GM23338 (cell line): Measurements from ENCODE around the gene DNAI2. TPM values are rescaled to one million over a fixed set of nuclear protein-coding genes. Genes with fewer than 3 reads are reported as not detected.
A peak's percentile ranks its signal among the peaks of the same experiment; 100 is the strongest.

Experiments
- ATAC-seq: fragments of 200-7000 bp; cut with Tn5 transposase; 3 replicates; pipeline ENCODE4 v1.9.1; 2020
- DNase-seq: peaks from one replicate; pipeline ENCODE4 v3.0.0-alpha.2; 2015; ENCODE audit warnings: low spot score
- H2AFZ ChIP-seq: fragments of 200-600 bp; sonication (generic); 2 replicates; pipeline ENCODE4 v1.8.0; 2016; ENCODE audit warnings: antibody characterized with exemption, mild to moderate bottlenecking, moderate library complexity
- H3F3A ChIP-seq: fragments of 200-600 bp; sonication (generic); replicated peaks from 2 replicates; pipeline ENCODE4 v1.8.0; 2017; ENCODE audit warnings: antibody characterized with exemption, mixed run types, low read depth
- H3K27ac ChIP-seq: fragments of 200-600 bp; sonication (generic); 2 replicates; pipeline ENCODE4 v1.6.1; 2016; ENCODE audit warnings: low read depth
- H3K27me3 ChIP-seq: fragments of 200-600 bp; sonication (generic); 2 replicates; pipeline ENCODE4 v1.8.0; 2016; ENCODE audit warnings: mild to moderate bottlenecking, mixed run types, moderate library complexity; ENCODE audit not compliant: insufficient read depth
- H3K36me3 ChIP-seq: fragments of 200-600 bp; sonication (generic); 2 replicates; pipeline ENCODE4 v1.8.0; 2016; ENCODE audit warnings: mild to moderate bottlenecking; ENCODE audit not compliant: insufficient read depth
- H3K4me1 ChIP-seq: fragments of 200-600 bp; sonication (generic); 2 replicates; pipeline ENCODE4 v1.8.0; 2016; ENCODE audit warnings: mild to moderate bottlenecking, moderate library complexity; ENCODE audit not compliant: insufficient read depth
- H3K4me2 ChIP-seq: fragments of 200-600 bp; sonication (generic); 2 replicates; pipeline ENCODE4 v1.7.1; 2017; ENCODE audit warnings: mixed run types
- H3K4me3 ChIP-seq: fragments of 200-600 bp; sonication (generic); 2 replicates; pipeline ENCODE4 v1.6.1; 2016; ENCODE audit warnings: mixed run types
- H3K79me2 ChIP-seq: fragments of 200-600 bp; sonication (generic); replicated peaks from 2 replicates; pipeline ENCODE4 v1.8.0; 2017; ENCODE audit warnings: mild to moderate bottlenecking; ENCODE audit not compliant: insufficient read depth
- H3K9me2 ChIP-seq: fragments of 200-600 bp; sonication (generic); 2 replicates; pipeline ENCODE4 v1.8.0; 2017; ENCODE audit not compliant: insufficient read depth
- H4K20me1 ChIP-seq: fragments of 200-600 bp; sonication (generic); replicated peaks from 2 replicates; pipeline ENCODE4 v1.8.0; 2017; ENCODE audit warnings: mild to moderate bottlenecking; ENCODE audit not compliant: insufficient read depth
- H3K27ac Mint-ChIP-seq: 2 replicates; pipeline ENCODE4 v1.8.0; 2020; ENCODE audit warnings: inconsistent platforms, mild to moderate bottlenecking, moderate library complexity, mixed read lengths
- H3K27me3 Mint-ChIP-seq: 3 replicates; pipeline ENCODE4 v1.8.0; 2022; ENCODE audit warnings: low read depth, mild to moderate bottlenecking, moderate library complexity, mixed read lengths, inconsistent platforms; ENCODE audit not compliant: insufficient read depth, poor library complexity
- H3K36me3 Mint-ChIP-seq: 3 replicates; pipeline ENCODE4 v1.8.0; 2021; ENCODE audit warnings: low read depth, mild to moderate bottlenecking, inconsistent platforms, moderate library complexity, mixed read lengths
- H3K4me1 Mint-ChIP-seq: 3 replicates; pipeline ENCODE4 v1.8.0; 2020; ENCODE audit warnings: mild to moderate bottlenecking, inconsistent platforms, mixed read lengths
- H3K4me3 Mint-ChIP-seq: 3 replicates; pipeline ENCODE4 v1.8.0; 2021; ENCODE audit warnings: moderate library complexity, mild to moderate bottlenecking, inconsistent platforms, mixed read lengths
- H3K9me3 Mint-ChIP-seq: 3 replicates; pipeline ENCODE4 v1.8.0; 2020; ENCODE audit warnings: moderate library complexity, mild to moderate bottlenecking, inconsistent platforms, mixed read lengths
- CTCF ChIP-seq, 2 experiments: fragments of 200-600 bp in 1 of 2; sonication (generic) in 1 of 2; conservative IDR thresholded peaks; 2 replicates each; pipeline versions ENCODE4 v1.5.1 to v1.6.1; 2016 to 2017; ENCODE audit warnings: antibody characterized with exemption in 2 of 2, low read depth in 2 of 2, mild to moderate bottlenecking in 2 of 2, moderate library complexity in 1 of 2
- EZH2phosphoT487 ChIP-seq: fragments of 200-600 bp; sonication (generic); IDR thresholded peaks from one replicate; pipeline ENCODE4 v1.8.1; 2018; ENCODE audit warnings: antibody characterized with exemption; ENCODE audit not compliant: unreplicated experiment
- NANOG ChIP-seq: IDR thresholded peaks from 2 replicates; pipeline ENCODE4 v1.6.1; 2016; ENCODE audit warnings: antibody characterized with exemption, borderline replicate concordance
- STAT1 ChIP-seq: IDR thresholded peaks from one replicate; pipeline ENCODE4 v1.6.1; 2016; ENCODE audit warnings: antibody characterized with exemption; ENCODE audit not compliant: unreplicated experiment
- ZNF114 ChIP-seq: fragments of 250-450 bp; sonication (Bioruptor Pico); IDR thresholded peaks from 2 replicates; pipeline ENCODE4 v1.5.0; 2020; ENCODE audit warnings: mild to moderate bottlenecking, moderate library complexity
- ZNF331 ChIP-seq: fragments of 250-450 bp; sonication (Bioruptor Pico); IDR thresholded peaks from 2 replicates; pipeline ENCODE4 v1.5.0; 2020; ENCODE audit warnings: low read depth, mild to moderate bottlenecking, moderate library complexity
- polyA plus RNA-seq: library from polyadenylated mRNA; unstranded; fragments of >200 nt; fragmentation: Nextera tagmentation; extraction: Ambion mirVana; gene quantifications from 2 replicates; pipeline ENCODE4 v1.2.1, GENCODE V29; 2016
- total RNA-seq: library from RNA; depleted of rRNA; stranded (reverse); fragments of >200 nt; shearing (Covaris generic); gene quantifications from 2 replicates; pipeline ENCODE4 v1.2.3, GENCODE V29; 2014
- TF ChIP-seq, protein P1 (sequence below): IDR thresholded peaks from 2 replicates; pipeline ENCODE4 v1.6.1; 2016; ENCODE audit warnings: antibody characterized with exemption

Gene DNAI2
- total and polyA plus RNA-seq, 2 experiments from 2014 or later: 0.21 TPM; not detected in 1

DNA sequence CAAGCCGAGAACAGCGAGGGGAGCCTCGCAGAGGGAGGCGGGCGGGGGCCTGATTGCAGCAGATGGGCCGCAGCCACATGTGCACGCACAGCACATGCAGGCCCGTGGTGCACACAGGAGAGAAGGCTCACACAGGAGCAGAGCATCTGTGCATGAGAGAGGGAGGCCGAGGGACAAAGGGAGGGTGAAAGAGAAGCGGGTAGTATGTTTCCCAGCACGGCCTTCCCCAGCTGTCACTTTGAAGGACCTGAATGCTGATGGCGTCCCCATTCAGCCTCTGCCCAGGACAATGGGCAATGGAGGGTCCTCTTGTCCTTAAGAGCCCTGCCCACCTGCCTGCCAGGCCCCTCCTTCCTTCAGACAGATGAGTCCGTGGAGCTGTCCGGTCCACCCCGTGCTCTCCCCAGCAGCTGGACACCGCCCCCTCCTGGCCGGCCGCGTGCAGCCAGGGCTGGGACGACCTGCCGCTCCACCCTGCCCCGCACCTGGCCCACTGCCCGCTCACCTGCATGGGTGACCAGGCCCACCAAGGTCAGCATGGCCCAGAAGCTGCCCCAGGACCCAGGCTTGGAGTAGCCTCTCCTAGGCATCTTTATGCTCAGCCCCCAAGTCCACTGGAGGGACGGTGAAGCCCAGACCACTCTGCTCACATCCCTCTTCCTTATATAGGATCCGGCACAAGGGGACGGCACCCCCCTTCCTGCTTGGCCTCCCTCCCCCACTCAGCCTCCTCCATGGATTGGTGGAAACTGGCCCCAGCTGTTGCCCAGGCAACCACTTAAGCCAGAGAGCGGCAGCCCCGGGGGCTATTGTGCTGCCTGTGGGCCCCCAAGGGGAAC, 87.4 kb downstream of the DNAI2 start, which contains the start of gene BTBD17:
TSS of gene BTBD17 (minus strand) at position 639 of the 839 bp plus-strand sequence. CDS start at position 590, 49 bp downstream.
- H3K27me3 ChIP-seq: peaks cover 18% of the 10 kb centered on the region
- no peaks in the 10 kb centered on the region for H3K79me2 ChIP-seq
- Mint-ChIP-seq H3K27me3 (peaks cover 20% of the 10 kb centered on the region), H3K4me1 (peaks cover 35% of the 10 kb centered on the region), H3K27ac (peak within 1 kb of the TSS; percentile 84), H3K9me3 (no peaks in the 10 kb centered on the region), H3K36me3 (peaks cover 6% of the 10 kb centered on the region; the same call in 2 of the 3 replicates), H3K4me3 (peak within 1 kb of the TSS; percentile 72)
- H3K4me3 ChIP-seq: peak within 1 kb of the TSS; percentile 51
- peaks cover 14% of the 10 kb centered on the region for H3K4me1 ChIP-seq
- H3K27ac ChIP-seq: no peak within 1 kb of the TSS
- peak; percentile 76 to 94 for TF ChIP-seq CTCF (conservative IDR thresholded peaks at IDR 0.05; ENCODE audit: low read depth in 2 of 2)
- TF ChIP-seq EZH2phosphoT487: no peak
- TF ChIP-seq NANOG: 0 out of 2 replicates have a peak, but pooled peaks have one; percentile 12
- no peaks in the 10 kb centered on the region for H3K9me2 ChIP-seq
- H3K36me3 ChIP-seq: no peaks in the 10 kb centered on the region
- peak; percentile 84 for DNase-seq
- H4K20me1 ChIP-seq: no peaks in the 10 kb centered on the region
- ATAC-seq: peak; percentile 82
- H3F3A ChIP-seq: no peaks in the 10 kb centered on the region
- H2AFZ ChIP-seq: peak within 1 kb of the TSS; percentile 87
- peak within 1 kb of the TSS; percentile 78 for H3K4me2 ChIP-seq

GRCh38 chr17:74362069-74362405, 88.0 kb downstream of the DNAI2 start:
- Histone ChIP-seq H3K36me3 (no peaks in the 10 kb centered on the region), H3K4me3 (peak overlapping the region; percentile 51), H4K20me1 (no peaks in the 10 kb centered on the region), H3K9me2 (no peaks in the 10 kb centered on the region), H3K4me1 (peaks cover 14% of the 10 kb centered on the region), H3K27me3 (peaks cover 12% of the 10 kb centered on the region), H3K27ac (no peak overlapping the region), H2AFZ (peak overlapping the region; percentile 87; the same call in 1 of the 2 replicates), H3F3A (no peaks in the 10 kb centered on the region), H3K79me2 (no peaks in the 10 kb centered on the region), H3K4me2 (peak overlapping the region; percentile 78)
- ATAC-seq (peak; percentile 20), DNase-seq (no peak)
- H3K36me3 Mint-ChIP-seq: peaks cover 6% of the 10 kb centered on the region; the same call in 2 of the 3 replicates
- TF ChIP-seq CTCF (conservative IDR thresholded peaks at IDR 0.05; ENCODE audit: low read depth in 2 of 2): no peak
- TF ChIP-seq STAT1: no peak
- TF ChIP-seq, protein P1, sequence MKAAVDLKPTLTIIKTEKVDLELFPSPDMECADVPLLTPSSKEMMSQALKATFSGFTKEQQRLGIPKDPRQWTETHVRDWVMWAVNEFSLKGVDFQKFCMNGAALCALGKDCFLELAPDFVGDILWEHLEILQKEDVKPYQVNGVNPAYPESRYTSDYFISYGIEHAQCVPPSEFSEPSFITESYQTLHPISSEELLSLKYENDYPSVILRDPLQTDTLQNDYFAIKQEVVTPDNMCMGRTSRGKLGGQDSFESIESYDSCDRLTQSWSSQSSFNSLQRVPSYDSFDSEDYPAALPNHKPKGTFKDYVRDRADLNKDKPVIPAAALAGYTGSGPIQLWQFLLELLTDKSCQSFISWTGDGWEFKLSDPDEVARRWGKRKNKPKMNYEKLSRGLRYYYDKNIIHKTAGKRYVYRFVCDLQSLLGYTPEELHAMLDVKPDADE: no peak
- TF ChIP-seq NANOG: no peak
- TF ChIP-seq ZNF114 (CRISPR knock-in tag): no peak
- TF ChIP-seq EZH2phosphoT487: no peak
- no peak for TF ChIP-seq ZNF331 (CRISPR knock-in tag)
- no peaks in the 10 kb centered on the region for H3K9me3 Mint-ChIP-seq
- H3K27me3 Mint-ChIP-seq: peaks cover 22% of the 10 kb centered on the region
- peak overlapping the region; percentile 72 for H3K4me3 Mint-ChIP-seq
- H3K27ac Mint-ChIP-seq: peak overlapping the region; percentile 84; the same call in 1 of the 2 replicates
- H3K4me1 Mint-ChIP-seq: peaks cover 35% of the 10 kb centered on the region
